HG02973 (cell line): ENCODE measurements around the gene SLC16A13.
A peak's percentile ranks its signal among the peaks of the same experiment; 100 is the strongest.
"Not testable (repeated sequence)": the region's sequence is repeated elsewhere in the genome, so short reads cannot be mapped to it uniquely, and the experiment has no call there.

ENCODE experiments used
- ATAC-seq: cut with Tn5 transposase; IDR thresholded peaks from one replicate; pipeline ENCODE4 v1.9.1; 2021; ENCODE audit warnings: moderate library complexity; ENCODE audit not compliant: unreplicated experiment

Gene SLC16A13, protein sequence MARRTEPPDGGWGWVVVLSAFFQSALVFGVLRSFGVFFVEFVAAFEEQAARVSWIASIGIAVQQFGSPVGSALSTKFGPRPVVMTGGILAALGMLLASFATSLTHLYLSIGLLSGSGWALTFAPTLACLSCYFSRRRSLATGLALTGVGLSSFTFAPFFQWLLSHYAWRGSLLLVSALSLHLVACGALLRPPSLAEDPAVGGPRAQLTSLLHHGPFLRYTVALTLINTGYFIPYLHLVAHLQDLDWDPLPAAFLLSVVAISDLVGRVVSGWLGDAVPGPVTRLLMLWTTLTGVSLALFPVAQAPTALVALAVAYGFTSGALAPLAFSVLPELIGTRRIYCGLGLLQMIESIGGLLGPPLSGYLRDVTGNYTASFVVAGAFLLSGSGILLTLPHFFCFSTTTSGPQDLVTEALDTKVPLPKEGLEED

DNA sequence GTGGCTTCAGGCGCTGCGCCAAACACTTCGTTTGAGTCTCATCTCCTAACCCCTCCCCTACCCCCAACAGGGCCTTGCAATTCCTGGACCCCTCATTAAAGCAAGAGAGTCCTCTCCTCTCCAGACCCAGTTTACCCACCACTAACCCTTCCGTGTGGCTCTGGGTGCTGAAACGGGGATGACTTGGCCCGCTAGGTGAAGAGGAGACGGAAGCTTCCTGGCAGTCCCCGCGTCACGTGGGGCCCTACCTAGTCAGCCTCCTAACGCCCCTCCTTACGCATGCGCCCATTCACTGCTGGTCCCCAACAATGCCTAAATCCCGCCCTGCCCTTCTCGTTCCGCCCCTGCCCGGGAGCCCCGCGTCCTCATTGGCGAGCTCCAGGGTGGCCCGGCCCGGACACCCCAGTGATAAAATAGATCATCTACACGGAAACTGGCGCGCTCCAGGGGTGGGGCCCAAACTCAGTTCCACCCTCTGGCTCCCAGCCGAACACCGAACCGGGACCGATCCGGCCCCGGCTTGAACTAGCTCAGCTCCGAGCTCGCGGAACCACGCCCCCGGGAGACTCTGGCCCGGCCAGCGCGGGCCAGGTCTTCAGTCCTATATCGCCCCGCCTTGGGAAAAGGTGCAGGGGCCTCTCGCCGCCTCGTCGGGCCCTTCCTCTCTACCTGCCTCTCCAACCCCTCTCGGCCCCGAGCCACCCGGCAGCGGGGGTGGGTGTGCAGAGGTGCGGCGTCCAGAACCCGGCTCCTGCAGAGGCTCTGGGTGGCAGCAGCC, at the start of gene SLC16A13:
TSS of gene SLC16A13 (plus strand) at position 425 of the 778 bp plus-strand sequence. CDS start 368 bp downstream, outside the sequence.
- ATAC-seq = peak; percentile 85

DNA sequence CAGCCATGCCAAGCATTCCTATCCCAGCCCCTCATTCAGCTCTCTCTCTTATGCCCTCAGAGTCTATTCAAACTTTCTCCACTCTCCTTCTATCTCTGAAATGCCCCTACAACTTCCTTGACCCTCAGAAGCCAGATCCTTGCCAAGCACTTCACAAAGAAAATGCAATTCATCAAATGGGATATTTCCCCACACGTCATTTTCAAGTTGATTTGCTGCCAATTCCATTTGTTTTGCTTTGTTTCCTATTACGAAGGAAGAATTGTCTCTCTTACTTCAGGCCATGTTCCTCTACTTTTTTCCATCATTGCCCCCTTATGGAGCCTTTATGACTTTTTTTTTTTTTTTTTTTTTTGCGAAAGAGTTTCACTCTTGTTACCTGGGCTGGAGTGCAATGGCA, 49.1 kb upstream of the SLC16A13 start:
- ATAC-seq = no peak

DNA sequence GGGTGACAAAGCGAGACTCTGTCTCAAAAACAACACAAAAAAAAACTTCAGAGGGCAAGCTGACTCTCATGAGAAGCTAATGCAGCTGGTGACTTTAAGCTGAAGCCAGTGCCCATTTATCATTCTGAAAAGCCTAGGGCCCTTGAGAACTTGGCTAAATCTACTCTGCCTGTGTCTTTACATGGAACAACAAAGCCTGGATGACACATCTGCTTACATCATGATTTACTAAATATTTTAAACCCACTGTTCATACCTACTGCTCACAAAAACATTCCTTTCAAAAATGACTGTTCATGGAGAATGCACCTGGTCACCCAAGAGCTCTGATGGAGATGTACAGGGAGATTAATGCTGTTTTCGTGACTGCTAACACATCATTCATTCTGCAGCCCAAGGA, 46.0 kb upstream of the SLC16A13 start:
- no peak for ATAC-seq

DNA sequence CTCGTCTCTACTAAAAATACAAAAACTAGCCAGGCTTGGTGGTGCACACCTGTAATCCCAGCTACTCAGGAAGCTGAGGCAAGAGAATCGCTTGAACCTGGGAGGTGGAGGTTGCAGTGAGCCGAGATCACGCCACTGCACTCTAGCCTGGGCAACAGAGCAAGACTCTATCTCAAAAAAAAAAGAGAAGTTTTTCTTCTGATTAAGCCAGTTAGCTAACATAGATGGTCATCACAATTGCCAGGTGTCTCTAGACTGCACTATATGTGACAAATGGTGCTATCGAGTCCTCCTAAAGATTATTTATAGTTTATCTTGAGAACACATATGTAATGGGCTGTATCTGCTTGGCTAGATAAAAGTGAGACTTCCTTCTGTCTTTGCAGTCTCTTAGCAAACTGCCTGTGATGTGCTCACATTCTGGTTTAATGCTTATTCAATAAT, 42.2 kb upstream of the SLC16A13 start:
- ATAC-seq = not testable (repeated sequence)

DNA sequence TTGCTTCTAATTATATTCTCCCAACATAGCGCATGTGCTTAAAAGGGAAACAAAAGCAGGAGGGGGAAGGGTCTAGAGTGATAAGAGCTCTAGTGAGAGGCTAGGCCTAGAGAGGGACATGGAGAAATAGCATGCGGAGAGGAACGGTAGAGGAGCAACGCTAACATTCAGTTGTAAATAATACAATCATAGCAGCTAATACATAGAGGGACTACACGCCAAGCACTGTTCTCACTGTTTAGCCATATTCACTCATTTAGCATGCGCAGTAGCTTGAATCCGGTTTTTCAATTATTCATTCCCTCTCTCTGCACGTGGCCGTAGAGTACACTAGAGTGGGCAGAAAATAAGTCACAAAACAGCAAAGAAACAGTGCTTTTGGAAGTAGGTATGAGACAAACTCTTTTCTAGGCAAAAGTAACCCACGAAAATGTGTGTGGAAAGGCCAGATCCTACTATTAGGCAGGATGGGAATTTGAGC, 41.7 kb upstream of the SLC16A13 start:
- no peak for ATAC-seq

DNA sequence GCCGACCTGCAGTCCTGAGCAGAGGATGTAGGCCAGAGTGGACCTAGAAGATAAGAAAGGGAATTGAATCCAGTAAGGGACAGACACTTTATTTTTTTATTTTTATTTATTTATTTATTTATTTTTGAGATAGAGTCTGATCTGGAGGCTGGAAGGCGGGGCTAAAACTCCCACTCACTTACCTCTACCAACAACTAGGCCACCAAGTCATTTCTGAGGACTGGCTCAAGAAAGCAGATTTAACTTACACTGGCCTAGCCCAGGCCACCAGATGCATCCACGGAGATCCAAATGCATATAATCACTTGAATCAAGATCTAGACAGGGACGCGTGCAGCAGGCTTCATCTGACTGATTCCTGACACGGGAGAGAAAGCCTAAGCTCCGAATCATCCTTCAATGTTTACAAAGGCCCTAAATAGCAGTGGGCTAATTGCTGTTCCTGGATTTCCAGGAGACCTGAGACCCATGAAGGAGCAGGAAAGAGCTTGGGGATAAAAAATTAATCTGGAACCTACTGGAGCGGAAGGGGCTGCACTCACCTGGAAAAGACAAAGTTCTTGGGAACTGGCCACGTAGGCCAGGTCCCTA, 41.1 kb upstream of the SLC16A13 start:
- no peak for ATAC-seq

DNA sequence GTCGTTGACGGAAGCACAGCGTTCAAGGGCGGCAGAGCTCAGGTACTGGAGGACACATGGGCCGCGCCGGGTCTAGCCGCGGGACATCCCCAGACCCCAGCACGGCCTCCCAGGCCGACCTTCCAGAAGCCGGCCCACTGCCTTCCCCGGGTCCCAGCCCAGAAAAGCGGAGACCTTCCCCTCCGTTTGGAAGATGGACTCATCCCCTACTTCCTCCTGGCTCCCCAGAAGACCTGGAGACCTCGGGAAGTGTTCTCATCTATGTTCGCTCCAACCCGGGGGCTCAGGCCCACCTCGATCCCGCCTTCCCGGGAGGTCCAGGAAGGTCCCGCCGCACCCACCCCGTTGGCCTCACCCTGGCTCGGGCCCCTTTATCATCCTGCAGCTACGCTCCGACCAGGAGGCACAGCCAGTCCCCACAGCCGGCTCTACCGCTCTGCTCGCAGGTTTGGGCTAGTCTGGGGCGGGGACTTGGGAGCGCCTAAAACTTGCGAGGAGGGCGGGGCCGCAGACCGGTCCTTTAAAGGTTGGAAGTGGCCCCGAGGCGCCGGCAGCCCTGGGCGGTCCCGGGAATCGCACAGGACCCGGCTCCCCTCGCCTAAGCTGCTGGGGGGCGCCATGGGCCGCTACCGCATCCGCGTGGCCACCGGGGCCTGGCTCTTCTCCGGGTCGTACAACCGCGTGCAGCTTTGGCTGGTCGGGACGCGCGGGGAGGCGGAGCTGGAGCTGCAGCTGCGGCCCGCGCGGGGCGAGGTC, 40.1 kb upstream of the SLC16A13 start, which contains the start of gene ALOX12:
TSS of gene ALOX12 (plus strand) at position 550 of the 756 bp plus-strand sequence. CDS start at position 619, 69 bp downstream.
- ATAC-seq = no peak

DNA sequence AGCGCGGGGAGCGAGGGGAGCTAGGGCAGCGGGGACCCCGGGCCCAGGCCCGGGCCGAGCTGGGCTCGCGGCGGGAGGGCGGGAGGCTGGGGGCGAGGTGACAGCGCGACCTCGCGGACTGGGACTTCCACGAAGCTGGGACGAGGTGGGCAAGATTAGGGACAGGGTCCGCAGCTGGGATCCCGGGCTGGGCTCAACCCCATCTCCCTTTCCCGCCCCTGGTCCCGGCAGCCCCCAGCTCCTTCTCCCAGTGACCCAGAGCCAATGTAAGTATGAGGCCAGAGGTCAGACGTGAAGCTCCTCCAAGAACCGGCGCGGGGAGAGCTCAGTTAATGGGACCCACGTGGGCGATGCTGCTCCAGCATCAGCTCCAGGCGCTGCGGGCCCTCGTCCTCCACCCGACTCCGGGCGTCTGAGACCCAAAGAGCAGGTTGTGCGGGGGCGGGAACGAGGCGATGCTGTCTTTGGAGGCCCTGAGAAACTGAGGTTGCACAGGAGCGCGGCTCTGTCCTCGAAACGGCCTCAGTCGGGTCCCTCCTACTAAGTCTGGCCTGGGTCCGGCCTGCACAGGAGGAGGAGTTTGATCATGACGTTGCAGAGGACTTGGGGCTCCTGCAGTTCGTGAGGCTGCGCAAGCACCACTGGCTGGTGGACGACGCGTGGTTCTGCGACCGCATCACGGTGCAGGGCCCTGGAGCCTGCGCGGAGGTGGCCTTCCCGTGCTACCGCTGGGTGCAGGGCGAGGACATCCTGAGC, 39.4 kb upstream of the SLC16A13 start:
- ATAC-seq = no peak

DNA sequence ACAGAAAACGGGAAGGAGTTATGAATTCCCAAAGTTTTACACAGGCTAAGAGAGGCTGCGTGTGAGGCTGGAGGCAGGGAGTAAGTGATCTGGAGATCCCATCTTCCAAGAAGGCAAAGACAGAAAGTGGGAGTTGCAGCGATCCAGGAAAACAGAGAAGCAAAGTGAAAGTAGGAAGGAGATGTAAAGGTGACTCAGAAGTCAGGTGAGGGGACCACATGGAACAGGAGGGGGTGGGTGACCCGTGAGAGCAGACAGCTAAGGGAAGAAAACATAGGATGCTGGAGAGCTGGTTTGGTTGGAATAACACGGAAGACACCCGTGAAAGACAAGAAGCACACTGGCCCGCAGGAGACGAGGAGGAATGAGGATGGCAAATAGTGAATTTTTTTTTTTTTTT, 38.6 kb upstream of the SLC16A13 start:
- no peak for ATAC-seq

DNA sequence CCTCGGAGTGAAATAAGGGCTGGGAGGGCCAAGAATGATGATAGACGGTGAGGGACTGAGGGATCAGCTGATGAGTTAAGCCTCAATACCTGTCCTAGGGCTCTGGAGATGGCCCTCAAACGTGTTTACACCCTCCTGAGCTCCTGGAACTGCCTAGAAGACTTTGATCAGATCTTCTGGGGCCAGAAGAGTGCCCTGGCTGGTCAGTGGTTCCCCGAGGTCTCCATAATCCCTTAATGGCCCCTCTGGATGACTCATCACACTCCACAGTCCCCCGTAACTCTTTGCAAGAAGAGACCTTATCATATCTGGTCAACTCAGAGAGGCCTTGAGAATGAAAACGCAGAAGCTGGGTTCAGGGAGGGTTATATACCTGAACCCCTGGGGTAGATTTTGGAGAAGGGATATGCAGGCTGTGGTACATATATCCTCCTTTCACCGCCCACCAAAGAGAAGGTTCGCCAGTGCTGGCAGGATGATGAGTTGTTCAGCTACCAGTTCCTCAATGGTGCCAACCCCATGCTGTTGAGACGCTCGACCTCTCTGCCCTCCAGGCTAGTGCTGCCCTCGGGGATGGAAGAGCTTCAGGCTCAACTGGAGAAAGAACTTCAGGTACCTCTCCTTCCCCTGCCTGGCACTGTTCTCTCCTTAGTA, 36.8 kb upstream of the SLC16A13 start:
- ATAC-seq = no peak

DNA sequence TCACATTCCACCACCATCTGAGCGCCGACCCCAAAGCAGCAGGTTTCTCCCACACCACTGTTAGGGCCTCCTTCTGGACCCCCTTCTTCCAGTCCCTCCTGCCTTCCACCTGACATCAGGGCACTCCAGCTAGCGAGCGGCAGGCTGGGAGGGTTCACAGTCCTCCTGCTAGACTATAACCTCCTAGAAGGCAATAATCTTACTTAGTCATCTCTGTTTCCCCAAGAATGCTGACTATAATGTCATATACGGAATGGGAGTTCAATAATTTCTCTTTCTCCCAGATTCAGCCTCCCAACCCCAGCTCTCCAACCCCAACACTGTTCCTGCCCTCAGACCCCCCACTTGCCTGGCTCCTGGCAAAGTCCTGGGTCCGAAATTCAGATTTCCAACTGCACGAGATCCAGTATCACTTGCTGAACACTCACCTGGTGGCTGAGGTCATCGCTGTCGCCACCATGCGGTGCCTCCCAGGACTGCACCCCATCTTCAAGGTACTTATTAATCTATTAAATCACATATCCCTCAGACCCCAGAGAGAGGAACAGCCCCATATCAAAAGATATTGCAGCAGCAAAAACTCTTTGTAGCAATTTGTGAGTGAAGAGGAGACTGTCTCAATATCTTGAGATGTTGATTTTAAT, 34.4 kb upstream of the SLC16A13 start:
- ATAC-seq = no peak

DNA sequence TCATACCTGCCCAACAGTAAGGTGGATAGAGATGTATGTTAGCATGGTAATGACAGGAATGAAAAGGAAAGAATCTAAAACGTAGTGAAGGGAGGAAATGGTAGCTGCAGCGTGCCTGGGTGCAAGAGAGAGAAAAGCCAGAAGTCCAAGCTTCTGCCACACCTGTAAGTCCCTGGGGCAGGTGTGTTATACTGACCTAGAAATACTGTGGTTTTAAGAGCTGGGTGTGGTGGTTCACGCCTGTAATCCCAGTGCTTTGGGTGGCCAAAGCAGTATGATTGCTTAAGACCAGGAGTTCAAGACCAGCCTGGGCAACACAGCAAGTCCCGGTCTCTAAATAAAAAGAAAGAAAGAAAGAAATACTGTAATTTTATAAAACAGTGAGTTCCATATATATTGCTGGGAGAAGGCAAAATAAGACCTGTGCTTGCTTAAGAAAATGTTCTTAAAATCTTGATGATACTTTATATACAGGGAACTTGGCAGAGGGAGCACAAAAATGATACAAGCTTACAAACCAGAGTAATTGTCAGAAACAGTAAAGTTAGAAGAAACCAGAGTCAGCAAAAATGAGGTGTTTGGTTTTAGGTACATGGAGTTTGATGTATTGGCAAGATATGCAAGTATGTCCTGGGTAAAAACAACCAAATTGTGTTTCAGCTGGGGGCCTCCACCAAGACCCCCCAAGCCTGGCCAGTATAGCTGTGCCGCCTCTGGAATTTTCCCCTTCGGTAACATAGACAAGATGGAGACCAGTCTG, 33.3 kb upstream of the SLC16A13 start:
- ATAC-seq = no peak

DNA sequence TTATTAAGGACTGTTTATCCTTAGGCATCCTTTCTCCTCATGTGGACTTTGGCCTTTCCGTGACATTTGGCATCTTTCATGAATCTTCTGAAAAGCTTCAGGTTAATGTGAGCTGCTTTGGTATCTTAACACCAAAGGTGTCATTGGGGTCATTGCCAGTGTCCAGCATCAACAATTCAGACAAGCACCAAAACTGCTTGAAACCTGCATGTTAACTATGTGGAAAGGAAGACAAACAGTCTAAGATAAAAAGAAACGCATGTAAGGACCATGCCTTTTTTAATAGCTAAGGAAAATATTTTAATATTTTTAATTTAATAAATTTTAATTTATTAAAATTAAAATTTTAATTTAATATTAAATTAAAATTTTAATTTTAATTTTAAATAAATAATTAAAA, 32.1 kb upstream of the SLC16A13 start:
- no peak for ATAC-seq

DNA sequence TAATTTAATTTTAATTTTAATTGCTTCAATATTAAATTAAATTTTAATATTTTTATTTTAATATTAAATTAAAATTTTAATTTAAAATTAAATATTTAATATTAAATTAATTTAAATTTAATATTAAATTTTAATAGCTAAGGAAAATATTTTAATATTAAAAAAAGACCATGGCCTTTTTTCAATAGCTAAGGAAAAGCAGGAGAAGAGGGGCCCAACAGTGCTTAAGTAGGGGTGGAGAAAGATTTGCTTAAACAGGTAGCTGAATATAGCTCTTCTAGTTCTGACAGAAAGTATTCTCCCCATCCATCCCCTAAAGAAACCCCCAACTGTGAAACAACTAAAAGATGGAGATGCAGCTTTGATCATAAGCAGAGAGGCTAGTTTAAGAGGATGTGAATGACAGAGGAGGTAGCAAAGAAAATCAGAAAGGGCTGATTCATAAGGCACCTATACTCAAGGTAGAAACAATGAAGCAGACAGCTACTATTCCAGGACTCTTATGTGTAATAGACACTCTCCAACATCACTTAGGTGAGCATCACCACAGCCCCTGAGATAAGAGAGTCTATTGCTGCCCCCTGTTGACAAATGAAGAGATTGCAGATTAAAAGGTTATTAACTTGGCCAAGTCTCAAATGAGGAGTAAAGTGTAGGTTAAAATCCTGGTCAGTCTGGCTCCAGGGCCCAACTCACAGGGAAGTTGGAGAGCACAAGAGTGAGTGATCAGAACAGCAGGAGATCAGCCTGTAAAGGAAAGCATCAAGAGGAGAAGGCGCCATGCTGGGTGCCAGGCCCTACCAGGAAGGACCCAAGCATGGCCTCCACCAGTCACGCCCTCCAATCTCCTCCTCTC, 31.2 kb upstream of the SLC16A13 start:
- peak; percentile 49 for ATAC-seq

DNA sequence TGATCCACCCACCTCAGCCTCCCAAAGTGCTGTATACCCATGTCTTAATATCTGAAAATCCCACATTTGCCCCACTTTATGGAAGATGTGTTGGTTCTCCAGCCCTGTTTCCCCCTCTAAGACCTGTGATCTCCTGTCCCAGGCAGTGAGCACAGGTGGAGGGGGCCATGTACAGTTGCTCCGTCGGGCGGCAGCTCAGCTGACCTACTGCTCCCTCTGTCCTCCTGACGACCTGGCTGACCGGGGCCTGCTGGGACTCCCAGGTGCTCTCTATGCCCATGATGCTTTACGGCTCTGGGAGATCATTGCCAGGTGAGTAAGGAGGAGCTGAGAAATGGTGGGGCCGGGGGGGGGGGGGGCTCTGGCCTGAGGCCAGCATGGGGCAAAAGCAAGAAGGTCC, 30.1 kb upstream of the SLC16A13 start:
- no peak for ATAC-seq

DNA sequence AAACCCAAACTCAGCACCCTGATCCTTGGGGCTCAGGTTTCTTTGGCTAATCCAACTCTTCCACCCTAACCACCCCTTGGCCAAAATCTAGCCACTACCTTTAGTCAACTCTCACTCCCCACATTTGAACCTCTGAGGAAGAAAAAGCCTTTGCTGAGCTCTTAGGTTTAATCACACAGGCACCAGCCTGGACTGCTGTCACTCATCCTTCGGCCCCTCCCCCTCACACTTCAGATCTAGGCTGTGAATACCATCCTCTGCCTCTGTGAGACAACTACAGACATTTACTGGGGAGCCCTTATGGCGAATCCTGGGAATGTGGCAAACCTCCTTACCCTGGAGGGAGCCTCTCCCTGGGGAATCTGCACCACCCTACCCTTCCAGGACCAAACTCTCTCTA, 28.7 kb upstream of the SLC16A13 start:
- ATAC-seq = no peak

DNA sequence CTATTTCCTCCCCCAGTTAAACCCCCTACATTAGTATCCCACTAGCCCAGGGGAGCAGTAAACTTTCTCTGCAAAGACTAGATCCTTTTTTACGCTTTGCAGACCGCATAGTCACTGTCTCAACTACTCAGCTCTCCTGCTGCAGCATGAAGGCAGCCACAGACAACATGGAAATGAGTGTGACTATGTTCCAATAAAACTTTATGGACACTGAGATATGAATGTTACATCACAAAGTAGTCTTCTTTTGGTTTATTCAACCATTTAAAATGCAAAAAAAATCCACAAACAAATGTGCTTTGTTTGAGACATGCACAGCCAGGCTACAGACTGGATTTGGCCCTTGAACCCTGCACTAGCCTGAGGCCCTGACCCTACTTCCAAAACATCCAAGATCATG, 25.3 kb upstream of the SLC16A13 start:
- no peak for ATAC-seq
